Hematopoietic multipotent progenitor cell (in vitro differentiated cells): ENCODE results near the gene C6orf58. TPM values are rescaled to one million over a fixed set of nuclear protein-coding genes. Genes with fewer than 3 reads are reported as not detected.
"Not testable (repeated sequence)": the region's sequence is repeated elsewhere in the genome, so short reads cannot be mapped to it uniquely, and the experiment has no call there.

Experiments used
- DNase-seq, 3 donors: peaks; one replicate each; pipeline ENCODE4 v3.0.0-alpha.2; 2011 to 2015; ENCODE audit warnings: low read depth in 2 of 3, low spot score in 2 of 3
- total RNA-seq: library from RNA; depleted of rRNA; stranded (reverse); fragments of >200 nt; gene quantifications from one replicate; pipeline ENCODE4 v1.2.3, GENCODE V29; 2012

Gene C6orf58
- total RNA-seq, 1 donor, result not detected

- DNase-seq, result no peak
Observed at GRCh38 chr6:127589135-127589534, 12.2 kb downstream of the C6orf58 start.

- no peak for DNase-seq
Observed at GRCh38 chr6:127590344-127590743, 13.4 kb downstream of the C6orf58 start.

- no peak for DNase-seq
Observed at GRCh38 chr6:127592964-127593363, 16.0 kb downstream of the C6orf58 start.

- not testable (repeated sequence) for DNase-seq
Observed at GRCh38 chr6:127593456-127593855, 16.5 kb downstream of the C6orf58 start.

- no peak for DNase-seq
Observed at GRCh38 chr6:127606131-127606562, 29.2 kb downstream of the C6orf58 start.

GRCh38 chr6:127608554-127609270 lies 31.7 kb downstream of the C6orf58 start:
- no peak for DNase-seq

GRCh38 chr6:127618729-127619128 lies 41.8 kb downstream of the C6orf58 start:
- no peak for DNase-seq

- DNase-seq, result no peak
Observed at GRCh38 chr6:127630800-127631199, 53.8 kb downstream of the C6orf58 start.

GRCh38 chr6:127634178-127634577 lies 57.2 kb downstream of the C6orf58 start:
- no peak for DNase-seq

- DNase-seq, result no peak
Observed at GRCh38 chr6:127635091-127635490, 58.1 kb downstream of the C6orf58 start.

- no peak for DNase-seq
Observed at GRCh38 chr6:127637830-127638409, 60.9 kb downstream of the C6orf58 start.

Other genes starting within 250 kb of the C6orf58 start
- 11.6 TPM for gene ECHDC1, start 233.6 kb upstream of the C6orf58 start, total RNA-seq
- gene KIAA0408, start 117.8 kb upstream of the C6orf58 start, total RNA-seq, result under 0.01 TPM